CD14-positive monocyte (primary cell): ENCODE data around the gene CHST11. TPM values are rescaled to one million over a fixed set of nuclear protein-coding genes. Genes with fewer than 3 reads are reported as not detected.

ENCODE experiments used
- DNase-seq, 3 donors: peaks; one replicate each; pipeline ENCODE4 v3.0.0-alpha.2; 2011 to 2022
- H2AFZ ChIP-seq: 2 replicates; pipeline ENCODE4 v1.6.0; 2012; ENCODE audit warnings: mild to moderate bottlenecking, low read depth, low read length, inconsistent platforms; ENCODE audit not compliant: insufficient read depth, poor library complexity, severe bottlenecking
- H3K27ac ChIP-seq, 2 donors: 1 replicate in 1 of 2; 2 replicates in 1 of 2; pipeline ENCODE4 v1.5.1; 2012 to 2013; ENCODE audit warnings: low read length in 2 of 2, control low read depth in 1 of 2, inconsistent platforms in 1 of 2, low read depth in 1 of 2, mild to moderate bottlenecking in 1 of 2
- H3K27me3 ChIP-seq, 2 donors: one replicate each; pipeline versions ENCODE4 v1.6.0 to v1.6.1; 2011 to 2013; ENCODE audit warnings: low read length in 2 of 2; ENCODE audit not compliant: control insufficient read depth in 2 of 2, insufficient read depth in 2 of 2
- H3K36me3 ChIP-seq, 2 donors: replicated peaks in 1 of 2; 1 replicate in 1 of 2; 2 replicates in 1 of 2; pipeline versions ENCODE4 v1.5.1 to v1.6.1; 2012 to 2013; ENCODE audit warnings: low read length in 2 of 2, control low read depth in 1 of 2, inconsistent platforms in 1 of 2, mild to moderate bottlenecking in 1 of 2; ENCODE audit not compliant: insufficient read depth in 2 of 2, control insufficient read depth in 1 of 2
- H3K4me1 ChIP-seq, 2 donors: 1 replicate in 1 of 2; 2 replicates in 1 of 2; pipeline versions ENCODE4 v1.5.1 to v1.6.1; 2012 to 2013; ENCODE audit warnings: low read length in 2 of 2, control low read depth in 1 of 2, inconsistent platforms in 1 of 2, mild to moderate bottlenecking in 1 of 2, moderate library complexity in 1 of 2; ENCODE audit not compliant: insufficient read depth in 2 of 2, control insufficient read depth in 1 of 2
- H3K4me2 ChIP-seq: replicated peaks from 2 replicates; pipeline ENCODE3; 2012; ENCODE audit warnings: low read length, moderate library complexity, mild to moderate bottlenecking; ENCODE audit not compliant: poor library complexity, severe bottlenecking; ENCODE audit errors: extremely low read depth
- H3K4me3 ChIP-seq, 3 experiments: fragments of 200-600 bp in 1 of 3; sonication (generic) in 1 of 3; replicated peaks in 1 of 3; 1 replicate in 2 of 3; 2 replicates in 1 of 3; pipeline ENCODE4 v1.5.1; 2011 to 2013; ENCODE audit warnings: low read length in 3 of 3, mild to moderate bottlenecking in 3 of 3, control low read depth in 2 of 3, low read depth in 2 of 3, inconsistent platforms in 1 of 3, moderate library complexity in 1 of 3
- H3K79me2 ChIP-seq: 2 replicates; pipeline ENCODE4 v1.6.0; 2012; ENCODE audit warnings: mild to moderate bottlenecking, control low read depth, inconsistent platforms, low read length, moderate library complexity; ENCODE audit not compliant: insufficient read depth
- H3K9ac ChIP-seq: 2 replicates; pipeline ENCODE4 v1.6.0; 2017; ENCODE audit warnings: low read length, mild to moderate bottlenecking; ENCODE audit not compliant: insufficient read depth, poor library complexity, severe bottlenecking
- H3K9me3 ChIP-seq, 2 donors: replicated peaks in 1 of 2; 1 replicate in 1 of 2; 2 replicates in 1 of 2; pipeline versions ENCODE4 v1.5.1 to v1.6.1; 2012 to 2013; ENCODE audit warnings: low read length in 2 of 2, control low read depth in 1 of 2; ENCODE audit not compliant: control insufficient read depth in 1 of 2, insufficient read depth in 1 of 2
- H4K20me1 ChIP-seq: 2 replicates; pipeline ENCODE4 v1.6.0; 2012; ENCODE audit warnings: mild to moderate bottlenecking, low read length, control low read depth, moderate library complexity; ENCODE audit not compliant: insufficient read depth
- H3K27ac Mint-ChIP-seq, 7 donors: one replicate each; pipeline ENCODE4 v1.8.0; 2020; ENCODE audit warnings: mild to moderate bottlenecking in 7 of 7, mixed read lengths in 7 of 7, moderate library complexity in 6 of 7, inconsistent platforms in 2 of 7
- H3K27me3 Mint-ChIP-seq, 3 donors: one replicate each; pipeline ENCODE4 v1.8.0; 2021 to 2022; ENCODE audit warnings: low read depth in 3 of 3, mild to moderate bottlenecking in 3 of 3, mixed read lengths in 3 of 3, moderate library complexity in 3 of 3, inconsistent platforms in 1 of 3
- H3K36me3 Mint-ChIP-seq, 2 donors: one replicate each; pipeline ENCODE4 v1.8.0; 2020; ENCODE audit warnings: mixed read lengths in 2 of 2, inconsistent platforms in 1 of 2, mild to moderate bottlenecking in 1 of 2
- H3K4me1 Mint-ChIP-seq: one replicate; pipeline ENCODE4 v1.8.0; 2020; ENCODE audit warnings: mild to moderate bottlenecking, mixed read lengths
- H3K4me3 Mint-ChIP-seq, 2 donors: one replicate each; pipeline ENCODE4 v1.8.0; 2020; ENCODE audit warnings: mild to moderate bottlenecking in 2 of 2, mixed read lengths in 2 of 2, moderate library complexity in 1 of 2
- H3K9me3 Mint-ChIP-seq, 7 donors: one replicate each; pipeline ENCODE4 v1.8.0; 2020 to 2022; ENCODE audit warnings: mixed read lengths in 7 of 7, mild to moderate bottlenecking in 6 of 7, moderate library complexity in 6 of 7, inconsistent platforms in 2 of 7
- WGBS: methylation state at CpG from one replicate; pipeline ENCODE4 v1.1.5; 2013; ENCODE audit warnings: missing lambda C conversion rate; ENCODE audit not compliant: insufficient coverage; 5-methylcytosine and 5-hydroxymethylcytosine counted together
- intact Hi-C, 2 donors: fragments of 100-400 bp; cut with micrococcal nuclease; formaldehyde crosslinking; loops; one replicate each; pipeline versions ENCODE4 v1.15.0 to v1.15.1; 2023
- polyA plus RNA-seq, 3 donors: library from polyadenylated mRNA; depleted of rRNA in 1 of 3; unstranded in 2 of 3; stranded (reverse) in 1 of 3; fragments of 300-500 nt in 2 of 3; fragments of >200 nt in 1 of 3; fragmentation: Illumina TruSeq in 2 of 3; gene quantifications; 1 replicate in 2 of 3; 2 replicates in 1 of 3; pipeline ENCODE4 v1.2.3, GENCODE V29; 2012 to 2021
- TF ChIP-seq, protein P1 (sequence below): fragments of 200-600 bp; IDR thresholded peaks from one replicate; pipeline ENCODE4 v1.8.0; 2022; ENCODE audit warnings: antibody characterized with exemption, mild to moderate bottlenecking

Gene CHST11
- polyA plus RNA-seq, 3 donors, result 44.4 to 66.6 (median 48.4) TPM

DNA sequence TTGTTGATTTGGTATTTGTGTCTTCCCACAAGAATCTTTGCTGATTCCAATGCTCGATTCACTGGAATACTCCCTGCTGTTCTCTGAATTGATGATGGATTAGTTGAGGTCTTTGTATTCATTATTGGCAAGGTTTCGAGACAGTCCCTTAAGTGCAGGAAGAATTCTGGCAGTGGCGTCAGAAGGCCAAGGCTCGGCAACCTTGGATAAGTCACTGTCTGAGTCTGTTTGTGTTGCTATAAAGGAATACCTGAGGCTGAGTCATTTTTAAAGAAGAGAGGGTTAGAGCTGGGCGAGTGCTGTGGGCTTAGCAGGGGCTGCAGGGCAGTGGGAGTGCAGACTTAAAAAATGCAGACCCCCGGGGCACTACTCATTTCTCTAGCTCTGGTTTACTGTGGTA lies 56.9 kb downstream of the CHST11 start:
- peaks cover 100% of the 10 kb centered on the region for H3K79me2 ChIP-seq
- peaks cover 69% of the 10 kb centered on the region for H3K4me1 Mint-ChIP-seq
- H3K27me3 Mint-ChIP-seq, result no peaks in the 10 kb centered on the region

DNA sequence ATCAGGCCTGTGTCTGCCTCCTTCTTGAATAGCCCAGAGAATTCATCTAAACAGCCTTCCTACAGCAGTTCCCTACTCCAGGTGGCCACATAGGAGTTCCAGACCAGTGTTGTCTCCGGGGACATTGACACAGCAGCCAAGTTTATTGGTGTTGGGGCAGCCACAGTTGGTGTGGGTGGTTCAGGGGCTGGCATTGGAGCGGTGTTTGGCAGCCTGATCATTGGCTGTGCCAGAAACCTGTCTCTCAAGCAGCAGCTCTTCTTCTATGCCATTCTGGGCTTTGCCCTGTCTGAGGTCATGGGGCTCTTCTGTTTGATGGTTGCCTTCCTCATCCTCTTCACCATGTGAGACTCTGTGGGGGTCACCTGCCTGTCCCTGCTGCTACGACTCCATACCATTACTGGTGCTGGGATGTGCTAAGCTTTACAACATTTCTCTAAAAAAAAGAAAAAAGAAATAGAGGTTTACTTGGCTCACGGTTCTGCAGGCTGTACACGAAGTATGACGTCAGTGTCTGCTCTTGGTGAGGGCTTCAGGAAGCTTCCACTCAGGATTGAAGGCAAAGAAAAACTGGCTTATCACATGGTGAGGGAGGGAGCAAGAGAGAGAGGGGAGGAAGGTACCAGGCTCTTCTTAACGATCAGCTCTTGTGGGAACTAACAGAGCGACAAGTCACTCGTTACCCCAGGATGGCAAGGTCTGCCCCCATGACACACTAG lies 57.5 kb downstream of the CHST11 start:
- no peak for DNase-seq

More for the DNA sequence above, 56.9 kb downstream of the CHST11 start:
- Mint-ChIP-seq H3K27ac (peak overlapping the region in 1 of 7 donors; percentile 49), H3K9me3 (peaks cover 0 to 2% (median 0%) of the 10 kb centered on the region in 7 donors), H3K4me3 (no peak overlapping the region), H3K36me3 (peaks cover 16 to 24% of the 10 kb centered on the region in 2 donors)
- H3K36me3 ChIP-seq, result peaks cover 0 to 10% of the 10 kb centered on the region in 2 donors
- no peaks in the 10 kb centered on the region for H3K27me3 ChIP-seq
- H3K4me3 ChIP-seq, result no peak overlapping the region
- H3K4me2 ChIP-seq, result no peak overlapping the region
- H4K20me1 ChIP-seq, result peaks cover 99% of the 10 kb centered on the region
- H3K4me1 ChIP-seq, result peaks cover 24 to 28% of the 10 kb centered on the region in 2 donors
- DNase-seq, result no peak
- no peak overlapping the region for H2AFZ ChIP-seq
- H3K9ac ChIP-seq, result no peak overlapping the region
- TF ChIP-seq, protein P1, sequence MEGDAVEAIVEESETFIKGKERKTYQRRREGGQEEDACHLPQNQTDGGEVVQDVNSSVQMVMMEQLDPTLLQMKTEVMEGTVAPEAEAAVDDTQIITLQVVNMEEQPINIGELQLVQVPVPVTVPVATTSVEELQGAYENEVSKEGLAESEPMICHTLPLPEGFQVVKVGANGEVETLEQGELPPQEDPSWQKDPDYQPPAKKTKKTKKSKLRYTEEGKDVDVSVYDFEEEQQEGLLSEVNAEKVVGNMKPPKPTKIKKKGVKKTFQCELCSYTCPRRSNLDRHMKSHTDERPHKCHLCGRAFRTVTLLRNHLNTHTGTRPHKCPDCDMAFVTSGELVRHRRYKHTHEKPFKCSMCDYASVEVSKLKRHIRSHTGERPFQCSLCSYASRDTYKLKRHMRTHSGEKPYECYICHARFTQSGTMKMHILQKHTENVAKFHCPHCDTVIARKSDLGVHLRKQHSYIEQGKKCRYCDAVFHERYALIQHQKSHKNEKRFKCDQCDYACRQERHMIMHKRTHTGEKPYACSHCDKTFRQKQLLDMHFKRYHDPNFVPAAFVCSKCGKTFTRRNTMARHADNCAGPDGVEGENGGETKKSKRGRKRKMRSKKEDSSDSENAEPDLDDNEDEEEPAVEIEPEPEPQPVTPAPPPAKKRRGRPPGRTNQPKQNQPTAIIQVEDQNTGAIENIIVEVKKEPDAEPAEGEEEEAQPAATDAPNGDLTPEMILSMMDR, result no peak
- WGBS, result 100% methylated on average over 4 of the region's 6 CpGs
- no peak overlapping the region for H3K27ac ChIP-seq
- intact Hi-C loops, result no loop called here
- H3K9me3 ChIP-seq, result no peaks in the 10 kb centered on the region

More for the DNA sequence above, 57.5 kb downstream of the CHST11 start:
- Histone ChIP-seq H3K4me3 (no peak overlapping the region), H3K79me2 (peaks cover 100% of the 10 kb centered on the region), H3K9me3 (no peaks in the 10 kb centered on the region), H3K4me2 (no peak overlapping the region), H3K4me1 (peaks cover 29 to 32% of the 10 kb centered on the region in 2 donors), H3K9ac (no peak overlapping the region), H3K36me3 (peaks cover 0 to 10% of the 10 kb centered on the region in 2 donors), H4K20me1 (peaks cover 99% of the 10 kb centered on the region), H3K27me3 (no peaks in the 10 kb centered on the region), H2AFZ (no peak overlapping the region), H3K27ac (no peak overlapping the region)
- intact Hi-C loops, result no loop called here
- H3K36me3 Mint-ChIP-seq, result peaks cover 10 to 20% of the 10 kb centered on the region in 2 donors
- peaks cover 0 to 2% (median 0%) of the 10 kb centered on the region in 7 donors for H3K9me3 Mint-ChIP-seq
- H3K4me1 Mint-ChIP-seq, result peaks cover 69% of the 10 kb centered on the region
- H3K27me3 Mint-ChIP-seq, result no peaks in the 10 kb centered on the region
- WGBS, result 94% methylated on average over 3 of the region's 9 CpGs
- peak overlapping the region in 3 of 7 donors; percentile 43 to 69 (median 49) for H3K27ac Mint-ChIP-seq
- no peak overlapping the region for H3K4me3 Mint-ChIP-seq
- TF ChIP-seq, protein P1, result no peak
